ENCODE results near the gene SEC14L6.

The SEC14L6 gene

GRCh38 chr22:30511109-30511508 lies 35.4 kb downstream of the SEC14L6 start:
- no peak overlapping the region for H2AFZ ChIP-seq (ENCODE audit: low read length)
- H3K9ac ChIP-seq (ENCODE audit: low read depth, low read length, poor library complexity, severe bottlenecking) = no peak overlapping the region
- no peaks in the 10 kb centered on the region for H3K9me3 ChIP-seq (ENCODE audit: insufficient read depth, low read depth, low read length)
- H3K36me3 ChIP-seq (ENCODE audit: insufficient read depth, low read length) = no peaks in the 10 kb centered on the region
- H3K4me3 ChIP-seq (ENCODE audit: low read length, poor library complexity, severe bottlenecking) = no peak overlapping the region
- H3K4me2 ChIP-seq (ENCODE audit: low read depth, low read length, poor library complexity, severe bottlenecking) = no peak overlapping the region
- H3F3A ChIP-seq (ENCODE audit: low read depth) = no peaks in the 10 kb centered on the region
- H3K27me3 ChIP-seq (ENCODE audit: insufficient read depth, low read length, poor library complexity, severe bottlenecking) = no peaks in the 10 kb centered on the region
- no peaks in the 10 kb centered on the region for H3K9me2 ChIP-seq (replicated peaks; ENCODE audit: low read depth, low read length)
- H3K79me2 ChIP-seq (ENCODE audit: insufficient read depth, low read length) = no peaks in the 10 kb centered on the region
- no peak for TF ChIP-seq CTCF (conservative IDR thresholded peaks at IDR 0.05; ENCODE audit: low read length)
- TF ChIP-seq EZH2phosphoT487 (IDR thresholded peaks at IDR 0.05; ENCODE audit: borderline replicate concordance) = no peak
- no peaks in the 10 kb centered on the region for H3K4me1 ChIP-seq (ENCODE audit: insufficient read depth, low read length, poor library complexity, severe bottlenecking)
- no peaks in the 10 kb centered on the region for H4K20me1 ChIP-seq (ENCODE audit: insufficient read depth, low read length, poor library complexity, severe bottlenecking)

DNA sequence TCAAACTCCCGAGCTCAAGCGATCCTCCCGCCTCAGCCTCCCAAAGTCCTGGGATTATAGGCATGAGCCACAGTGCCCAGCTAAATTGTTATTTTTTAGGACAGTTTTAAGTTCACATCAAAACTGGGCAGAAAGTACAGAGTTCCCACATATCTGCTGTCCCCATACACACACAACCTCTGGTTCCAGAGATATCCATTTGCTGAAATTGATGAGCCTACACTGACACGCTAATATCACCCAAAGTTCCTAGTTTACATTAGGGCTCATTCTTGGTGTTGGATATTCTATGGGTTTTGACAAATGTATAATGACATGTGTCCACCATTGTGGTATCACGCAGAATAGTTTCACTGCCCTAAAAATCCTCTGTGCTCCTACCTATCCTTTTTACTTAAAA lies 38.3 kb downstream of the SEC14L6 start:
- no peaks in the 10 kb centered on the region for H3K9me3 ChIP-seq (ENCODE audit: insufficient read depth, low read depth, low read length)
- no peak overlapping the region for H3K4me3 ChIP-seq (ENCODE audit: low read length, poor library complexity, severe bottlenecking)
- TF ChIP-seq EZH2phosphoT487 (IDR thresholded peaks at IDR 0.05; ENCODE audit: borderline replicate concordance) (no peak), CTCF (conservative IDR thresholded peaks at IDR 0.05; ENCODE audit: low read length) (no peak)
- H3K4me2 ChIP-seq (ENCODE audit: low read depth, low read length, poor library complexity, severe bottlenecking) = no peak overlapping the region
- no peaks in the 10 kb centered on the region for H3K9me2 ChIP-seq (replicated peaks; ENCODE audit: low read depth, low read length)
- no peaks in the 10 kb centered on the region for H3K36me3 ChIP-seq (ENCODE audit: insufficient read depth, low read length)
- H3K9ac ChIP-seq (ENCODE audit: low read depth, low read length, poor library complexity, severe bottlenecking) = no peak overlapping the region
- H3K27me3 ChIP-seq (ENCODE audit: insufficient read depth, low read length, poor library complexity, severe bottlenecking) = no peaks in the 10 kb centered on the region
- H3K79me2 ChIP-seq (ENCODE audit: insufficient read depth, low read length) = no peaks in the 10 kb centered on the region
- no peak overlapping the region for H2AFZ ChIP-seq (ENCODE audit: low read length)
- no peaks in the 10 kb centered on the region for H3K4me1 ChIP-seq (ENCODE audit: insufficient read depth, low read length, poor library complexity, severe bottlenecking)
- H3F3A ChIP-seq (ENCODE audit: low read depth) = no peaks in the 10 kb centered on the region
- no peaks in the 10 kb centered on the region for H4K20me1 ChIP-seq (ENCODE audit: insufficient read depth, low read length, poor library complexity, severe bottlenecking)

- no peaks in the 10 kb centered on the region for H3K36me3 ChIP-seq (ENCODE audit: insufficient read depth, low read length)
- H3K9ac ChIP-seq (ENCODE audit: low read depth, low read length, poor library complexity, severe bottlenecking) = no peak overlapping the region
- no peak overlapping the region for H3K4me2 ChIP-seq (ENCODE audit: low read depth, low read length, poor library complexity, severe bottlenecking)
- no peaks in the 10 kb centered on the region for H3K79me2 ChIP-seq (ENCODE audit: insufficient read depth, low read length)
- no peaks in the 10 kb centered on the region for H3K4me1 ChIP-seq (ENCODE audit: insufficient read depth, low read length, poor library complexity, severe bottlenecking)
- no peaks in the 10 kb centered on the region for H4K20me1 ChIP-seq (ENCODE audit: insufficient read depth, low read length, poor library complexity, severe bottlenecking)
- H3K27me3 ChIP-seq (ENCODE audit: insufficient read depth, low read length, poor library complexity, severe bottlenecking) = no peaks in the 10 kb centered on the region
- H2AFZ ChIP-seq (ENCODE audit: low read length) = no peak overlapping the region
- no peaks in the 10 kb centered on the region for H3F3A ChIP-seq (ENCODE audit: low read depth)
- H3K4me3 ChIP-seq (ENCODE audit: low read length, poor library complexity, severe bottlenecking) = no peak overlapping the region
- H3K9me3 ChIP-seq (ENCODE audit: insufficient read depth, low read depth, low read length) = no peaks in the 10 kb centered on the region
- no peaks in the 10 kb centered on the region for H3K9me2 ChIP-seq (replicated peaks; ENCODE audit: low read depth, low read length)
- no peak for TF ChIP-seq CTCF (conservative IDR thresholded peaks at IDR 0.05; ENCODE audit: low read length)
- TF ChIP-seq EZH2phosphoT487 (IDR thresholded peaks at IDR 0.05; ENCODE audit: borderline replicate concordance) = no peak
Observed at GRCh38 chr22:30507670-30508069, 38.9 kb downstream of the SEC14L6 start.
